Measurements from ENCODE around the gene SSR1.

SSR1 gene

DNA sequence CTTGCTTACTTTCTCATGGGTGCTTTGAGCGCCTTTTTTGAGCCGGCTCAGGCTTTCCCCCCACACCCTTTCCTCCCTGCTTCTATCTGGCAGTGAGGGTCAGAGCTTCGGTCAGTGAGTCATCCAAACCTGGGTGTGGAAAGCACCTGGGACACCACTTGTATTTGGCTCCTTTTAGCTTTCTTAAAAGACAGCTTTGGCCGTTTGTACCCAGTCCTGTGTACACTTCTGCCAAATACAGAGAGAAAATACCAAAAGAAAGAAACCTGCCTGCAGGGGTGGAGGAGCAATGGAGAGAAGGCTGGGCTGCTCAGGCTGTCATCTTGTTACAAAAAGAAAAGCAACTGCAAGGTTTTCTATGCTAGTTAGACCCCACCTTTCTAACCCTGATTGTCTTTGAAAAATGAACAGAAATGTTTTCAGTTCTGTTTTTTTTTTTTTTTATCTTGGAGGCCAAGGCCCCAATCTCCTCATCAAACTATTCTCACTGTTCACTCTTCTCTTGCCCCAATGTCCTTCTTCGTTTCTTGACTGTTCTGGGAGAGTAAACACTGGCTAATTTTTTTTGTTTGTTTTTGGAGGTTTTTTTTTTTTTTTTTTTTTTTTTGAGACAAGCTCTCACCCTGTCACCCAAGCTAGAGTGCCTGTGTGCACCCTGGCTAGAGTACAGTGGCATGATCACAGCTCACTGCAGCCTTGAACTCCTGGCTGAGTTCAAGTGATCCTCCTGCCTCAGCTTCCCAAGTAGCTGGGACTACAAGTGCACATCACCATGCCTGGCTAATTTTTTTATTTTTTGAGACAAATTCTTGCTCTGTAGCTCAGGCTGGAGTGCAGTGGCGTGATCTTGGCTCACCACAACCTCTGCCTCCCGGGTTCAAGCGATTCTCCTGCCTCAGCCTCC, 76.4 kb downstream of the SSR1 start:
- no peak for DNase-seq

DNA sequence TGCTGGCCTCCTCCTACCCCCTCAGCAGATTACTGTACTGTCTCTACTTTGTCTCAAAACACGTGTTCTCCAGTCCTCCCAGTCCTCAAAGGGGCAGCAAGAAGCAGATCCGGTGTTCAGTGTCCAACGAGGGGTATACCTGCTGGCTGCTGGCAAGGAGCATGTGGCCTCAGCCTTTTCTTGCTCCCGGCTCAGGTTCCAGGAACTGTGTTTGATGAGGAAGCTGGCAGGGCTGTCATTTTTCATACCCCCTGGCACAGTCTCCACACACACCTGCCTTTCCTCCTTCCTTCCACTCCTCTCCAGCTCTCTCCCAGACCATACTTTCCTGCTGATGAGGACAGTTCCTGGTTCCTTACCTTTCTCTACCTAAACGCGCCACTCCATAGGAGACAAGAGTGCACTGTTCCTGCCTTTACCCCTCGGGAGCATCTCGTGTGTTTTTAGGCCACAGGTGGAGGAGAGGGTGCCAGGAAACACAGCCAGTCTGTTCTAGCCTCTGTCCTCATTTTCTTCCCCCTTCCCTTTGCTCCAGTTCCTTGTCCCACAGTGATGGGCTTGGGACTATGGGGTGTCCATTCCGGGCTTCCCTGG, 77.2 kb downstream of the SSR1 start:
- no peak for DNase-seq

DNA sequence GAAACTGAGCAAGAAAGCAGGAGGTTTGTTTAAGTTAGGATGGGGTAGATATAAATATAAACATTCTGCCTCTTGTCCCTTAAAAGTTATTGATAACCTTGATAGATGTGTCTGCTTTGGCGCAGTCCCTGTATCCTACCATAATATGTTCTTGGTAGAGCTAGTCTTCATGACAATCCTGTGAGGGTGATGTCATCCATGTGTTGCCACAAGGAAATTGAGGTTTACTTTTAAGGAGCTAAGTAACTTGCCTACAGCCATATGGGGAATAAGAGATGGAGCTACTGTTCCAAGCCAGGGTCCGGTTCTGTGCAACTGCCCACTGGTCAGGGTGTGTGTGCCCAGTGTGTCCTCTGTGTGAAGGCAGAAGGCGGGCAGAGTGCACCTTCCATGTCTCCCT, 78.5 kb downstream of the SSR1 start:
- no peak for DNase-seq

DNA sequence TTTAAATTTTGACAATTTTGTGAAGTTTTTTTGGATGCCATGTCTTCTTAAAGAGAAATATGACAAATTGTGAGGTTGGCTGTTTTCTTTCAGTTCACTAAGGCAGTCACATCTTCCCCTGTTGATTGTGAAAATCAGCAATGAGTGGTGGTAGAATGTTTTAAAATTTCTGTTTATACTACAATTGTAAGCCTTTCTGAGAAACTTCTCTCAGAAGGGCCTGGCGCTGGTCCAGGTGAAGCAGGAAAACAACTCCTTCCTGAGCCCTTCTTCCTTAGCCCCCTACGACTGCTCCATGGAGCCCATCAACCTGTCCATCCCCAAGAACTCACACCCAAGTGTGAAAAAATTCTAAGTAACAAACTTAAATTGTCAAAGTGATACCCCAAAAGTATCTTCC, 80.6 kb downstream of the SSR1 start:
- DNase-seq = no peak

DNA sequence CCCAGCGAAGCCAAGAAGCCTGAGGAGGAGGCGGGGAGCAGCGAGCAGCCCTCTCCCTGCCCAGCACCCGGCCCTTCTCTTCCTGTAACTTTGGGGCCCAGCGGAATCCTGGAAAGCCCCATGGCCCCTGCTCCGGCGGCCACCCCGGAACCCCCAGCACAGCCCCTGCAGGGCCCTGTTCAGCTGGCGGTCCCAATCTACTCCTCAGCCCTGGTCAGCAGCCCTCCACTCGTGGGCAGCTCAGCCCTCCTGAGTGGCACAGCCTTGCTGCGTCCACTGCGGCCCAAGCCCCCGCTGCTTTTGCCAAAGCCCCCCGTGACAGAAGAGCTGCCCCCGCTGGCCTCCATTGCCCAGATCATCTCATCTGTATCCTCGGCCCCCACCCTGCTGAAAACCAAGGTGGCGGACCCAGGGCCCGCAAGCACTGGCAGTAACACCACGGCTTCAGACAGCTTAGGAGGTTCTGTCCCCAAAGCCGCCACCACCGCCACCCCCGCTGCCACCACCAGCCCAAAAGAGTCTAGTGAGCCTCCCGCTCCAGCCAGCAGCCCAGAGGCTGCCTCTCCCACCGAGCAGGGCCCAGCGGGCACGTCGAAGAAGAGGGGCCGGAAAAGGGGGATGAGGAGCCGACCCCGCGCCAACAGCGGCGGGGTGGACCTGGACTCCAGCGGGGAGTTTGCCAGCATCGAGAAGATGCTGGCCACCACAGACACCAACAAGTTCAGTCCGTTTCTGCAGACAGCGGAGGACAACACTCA, 81.9 kb downstream of the SSR1 start:
- DNase-seq = no peak

DNA sequence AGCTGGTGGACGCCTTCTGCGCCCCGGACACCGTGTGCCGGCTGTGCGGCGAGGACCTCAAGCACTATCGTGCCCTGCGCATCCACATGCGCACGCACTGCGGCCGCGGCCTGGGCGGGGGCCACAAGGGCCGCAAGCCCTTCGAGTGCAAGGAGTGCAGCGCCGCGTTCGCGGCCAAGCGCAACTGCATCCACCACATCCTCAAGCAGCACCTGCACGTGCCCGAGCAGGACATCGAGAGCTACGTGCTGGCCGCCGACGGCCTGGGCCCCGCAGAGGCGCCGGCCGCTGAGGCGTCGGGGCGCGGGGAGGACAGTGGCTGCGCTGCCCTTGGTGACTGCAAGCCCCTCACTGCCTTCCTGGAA, 82.7 kb downstream of the SSR1 start:
- no peak for DNase-seq

DNA sequence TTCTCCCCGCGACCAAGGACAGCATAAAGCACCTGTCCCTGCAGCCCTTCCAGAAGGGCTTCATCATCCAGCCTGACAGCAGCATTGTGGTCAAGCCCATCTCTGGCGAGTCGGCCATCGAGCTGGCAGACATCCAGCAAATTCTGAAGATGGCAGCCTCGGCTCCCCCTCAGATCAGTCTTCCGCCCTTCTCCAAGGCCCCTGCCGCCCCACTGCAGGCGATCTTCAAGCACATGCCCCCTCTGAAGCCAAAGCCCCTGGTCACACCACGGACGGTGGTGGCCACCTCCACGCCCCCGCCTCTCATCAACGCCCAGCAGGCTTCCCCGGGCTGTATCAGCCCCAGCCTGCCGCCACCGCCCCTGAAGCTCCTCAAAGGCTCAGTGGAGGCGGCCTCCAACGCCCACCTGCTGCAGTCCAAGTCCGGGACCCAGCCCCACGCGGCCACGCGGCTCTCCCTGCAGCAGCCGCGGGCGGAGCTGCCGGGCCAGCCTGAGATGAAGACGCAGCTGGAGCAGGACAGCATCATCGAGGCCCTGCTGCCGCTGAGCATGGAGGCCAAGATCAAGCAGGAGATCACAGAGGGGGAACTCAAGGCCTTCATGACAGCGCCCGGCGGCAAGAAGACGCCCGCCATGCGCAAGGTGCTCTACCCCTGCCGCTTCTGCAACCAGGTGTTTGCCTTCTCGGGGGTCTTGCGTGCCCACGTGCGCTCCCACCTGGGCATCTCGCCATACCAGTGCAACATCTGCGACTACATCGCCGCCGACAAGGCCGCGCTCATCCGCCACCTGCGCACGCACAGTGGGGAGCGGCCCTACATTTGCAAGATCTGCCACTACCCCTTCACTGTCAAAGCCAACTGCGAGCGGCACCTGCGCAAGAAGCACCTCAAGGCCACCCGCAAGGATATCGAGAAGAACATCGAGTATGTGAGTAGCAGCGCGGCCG, 83.3 kb downstream of the SSR1 start:
- no peak for DNase-seq

DNA sequence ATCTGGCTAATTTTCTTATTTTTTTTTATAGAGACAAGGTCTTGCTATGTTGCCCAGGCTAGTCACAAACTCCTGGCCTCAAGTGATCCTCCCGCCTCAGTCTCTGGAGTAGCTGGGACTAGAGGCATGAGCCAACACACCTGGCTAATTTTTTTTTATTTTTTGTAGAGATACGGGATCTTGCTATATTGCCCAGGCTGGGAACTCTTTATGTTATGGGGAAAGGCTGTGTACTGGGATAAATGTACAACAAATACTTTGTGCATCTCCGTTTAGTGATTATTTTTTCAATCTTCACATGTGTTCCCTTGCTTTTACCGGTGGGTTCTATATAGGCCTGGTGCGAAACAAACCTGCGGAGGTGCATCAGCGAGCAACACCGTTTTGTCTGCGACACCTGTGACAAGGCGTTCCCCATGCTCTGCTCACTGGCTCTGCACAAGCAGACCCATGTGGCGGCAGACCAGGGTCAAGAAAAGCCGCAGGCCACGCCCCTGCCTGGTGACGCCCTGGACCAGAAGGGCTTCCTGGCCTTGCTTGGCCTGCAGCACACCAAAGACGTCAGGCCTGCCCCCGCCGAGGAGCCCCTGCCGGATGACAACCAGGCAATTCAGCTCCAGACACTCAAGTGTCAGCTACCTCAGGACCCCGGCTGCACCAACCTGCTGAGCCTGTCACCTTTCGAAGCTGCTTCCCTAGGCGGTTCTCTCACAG, 84.2 kb downstream of the SSR1 start:
- DNase-seq = no peak

DNA sequence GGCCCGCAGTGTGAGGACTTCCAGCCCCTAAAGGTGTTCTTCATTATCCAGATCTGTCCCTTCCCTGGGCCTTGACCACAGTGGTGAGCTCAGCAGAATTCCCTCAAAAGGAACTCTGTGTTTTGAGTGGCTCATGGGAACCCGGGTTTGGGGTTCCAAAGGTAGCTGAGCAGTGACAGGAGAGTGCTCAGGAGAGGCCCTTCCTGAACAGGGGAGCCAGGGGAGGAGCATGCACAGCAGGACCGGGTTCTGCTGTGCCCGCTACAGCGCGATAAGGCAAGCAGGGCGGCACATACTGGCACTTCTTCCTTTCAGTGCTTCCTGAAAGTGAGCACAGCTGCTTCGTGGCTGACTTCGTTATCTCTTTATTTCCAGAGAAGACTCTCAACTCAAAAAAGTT, 88.3 kb downstream of the SSR1 start:
- DNase-seq = no peak

DNA sequence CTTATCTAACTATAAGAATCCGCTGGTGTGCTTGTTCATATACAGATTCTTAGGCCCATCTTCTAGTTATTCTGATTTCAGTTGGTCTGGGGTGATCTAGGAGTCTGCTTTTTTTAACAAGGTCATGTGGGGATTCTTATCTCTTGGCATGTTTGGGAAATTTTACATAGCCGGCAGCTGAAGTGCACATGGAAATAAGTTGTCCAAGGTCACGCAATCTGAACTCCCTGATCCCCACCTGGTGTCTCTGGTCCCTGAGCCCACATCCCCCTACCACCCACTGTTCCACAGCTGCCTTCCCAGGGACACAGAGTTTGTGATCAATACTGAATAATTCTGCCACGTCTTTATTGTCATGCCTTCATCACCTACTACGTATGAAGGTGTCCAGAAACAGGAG, 90.8 kb downstream of the SSR1 start:
- no peak for DNase-seq

DNA sequence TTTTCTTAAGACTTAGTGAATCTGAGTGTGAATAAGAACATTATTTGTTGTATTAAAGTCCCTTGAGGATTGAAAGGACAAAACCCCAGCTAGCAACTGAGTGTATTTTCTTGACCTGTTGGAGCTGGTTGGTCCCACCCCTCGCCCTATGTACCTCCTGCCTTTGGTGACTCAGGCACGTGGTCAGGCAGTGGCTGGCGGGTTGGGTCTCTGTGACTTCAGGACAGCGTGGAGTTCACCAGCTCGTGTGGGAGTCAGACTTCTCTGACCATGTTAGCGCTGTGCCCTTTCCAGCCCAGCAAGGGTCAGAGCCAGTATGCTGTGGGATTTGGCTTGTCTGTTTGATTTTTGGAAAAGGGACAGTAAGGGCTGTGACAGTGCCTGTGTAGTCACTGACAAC, 93.7 kb downstream of the SSR1 start:
- no peak for DNase-seq

DNA sequence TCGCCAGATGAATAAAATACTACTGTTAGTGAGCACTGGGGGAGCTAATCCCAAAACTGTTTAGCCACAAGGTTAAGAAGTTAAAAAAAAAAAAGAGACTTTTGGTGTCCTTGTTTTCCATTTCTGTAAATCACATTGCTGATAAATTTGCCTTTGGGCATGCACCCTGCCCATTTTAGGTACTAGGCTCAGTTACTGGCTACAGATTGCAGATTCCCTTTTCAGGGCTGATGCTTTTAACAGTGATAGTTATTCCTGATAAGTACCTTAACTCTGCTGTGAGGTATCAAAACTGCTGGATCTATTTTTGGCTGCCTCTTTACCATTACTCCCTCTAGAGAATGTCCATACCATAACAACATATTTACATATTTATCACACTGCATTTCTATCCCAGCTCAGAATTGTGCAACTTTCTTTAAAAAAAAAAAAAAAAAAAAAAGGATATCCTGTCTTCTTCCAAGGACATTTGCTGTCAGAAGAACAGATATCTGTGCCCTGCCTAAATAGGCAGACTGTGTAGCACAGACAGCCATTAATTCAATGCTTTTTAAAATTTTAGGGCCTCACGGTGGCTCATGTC, 94.5 kb downstream of the SSR1 start:
- DNase-seq = no peak

Measured in activated CD4-positive, CD25-positive, alpha-beta regulatory T cell treated with anti-CD3 and anti-CD28 coated beads, Interleukin-2, amount 50 U/mL, for 72 hours (primary cell).